Mammary epithelial cell (primary cell): ENCODE data around the gene THRSP.

ENCODE experiments used
- CTCF ChIP-seq, 2 donors: IDR thresholded peaks in 1 of 2; conservative IDR thresholded peaks in 1 of 2; 2 replicates each; pipeline ENCODE4 v1.5.1; 2011 to 2012; ENCODE audit warnings: inconsistent platforms in 2 of 2, low read length in 2 of 2, mild to moderate bottlenecking in 2 of 2, control low read depth in 1 of 2, low read depth in 1 of 2; ENCODE audit not compliant: insufficient read depth in 1 of 2; ENCODE audit errors: extremely low read depth in 1 of 2
- EZH2 ChIP-seq: IDR thresholded peaks from 2 replicates; pipeline ENCODE4 v1.6.1; 2012; ENCODE audit warnings: low read length, inconsistent platforms, borderline replicate concordance

- TF ChIP-seq CTCF (conservative IDR thresholded peaks at IDR 0.05 in 1 of 2, IDR thresholded peaks at IDR 0.05 in 1 of 2; ENCODE audit: extremely low read depth in 1 of 2, insufficient read depth in 1 of 2, low read depth in 1 of 2, low read length in 2 of 2) (no peak), EZH2 (no peak)
These were observed 17.3 kb downstream of the THRSP start for GRCh38 chr11:78080818-78081495.
